NCI-H187 treated with DMSO at 0.1 percent for 48 hours (cell line): ENCODE measurements around the gene GSK3B.

Source experiments
- DNase-seq: peaks from one replicate; lab custom pipeline; 2025; lab: John Stamatoyannopoulos, UW

The GSK3B gene

DNA sequence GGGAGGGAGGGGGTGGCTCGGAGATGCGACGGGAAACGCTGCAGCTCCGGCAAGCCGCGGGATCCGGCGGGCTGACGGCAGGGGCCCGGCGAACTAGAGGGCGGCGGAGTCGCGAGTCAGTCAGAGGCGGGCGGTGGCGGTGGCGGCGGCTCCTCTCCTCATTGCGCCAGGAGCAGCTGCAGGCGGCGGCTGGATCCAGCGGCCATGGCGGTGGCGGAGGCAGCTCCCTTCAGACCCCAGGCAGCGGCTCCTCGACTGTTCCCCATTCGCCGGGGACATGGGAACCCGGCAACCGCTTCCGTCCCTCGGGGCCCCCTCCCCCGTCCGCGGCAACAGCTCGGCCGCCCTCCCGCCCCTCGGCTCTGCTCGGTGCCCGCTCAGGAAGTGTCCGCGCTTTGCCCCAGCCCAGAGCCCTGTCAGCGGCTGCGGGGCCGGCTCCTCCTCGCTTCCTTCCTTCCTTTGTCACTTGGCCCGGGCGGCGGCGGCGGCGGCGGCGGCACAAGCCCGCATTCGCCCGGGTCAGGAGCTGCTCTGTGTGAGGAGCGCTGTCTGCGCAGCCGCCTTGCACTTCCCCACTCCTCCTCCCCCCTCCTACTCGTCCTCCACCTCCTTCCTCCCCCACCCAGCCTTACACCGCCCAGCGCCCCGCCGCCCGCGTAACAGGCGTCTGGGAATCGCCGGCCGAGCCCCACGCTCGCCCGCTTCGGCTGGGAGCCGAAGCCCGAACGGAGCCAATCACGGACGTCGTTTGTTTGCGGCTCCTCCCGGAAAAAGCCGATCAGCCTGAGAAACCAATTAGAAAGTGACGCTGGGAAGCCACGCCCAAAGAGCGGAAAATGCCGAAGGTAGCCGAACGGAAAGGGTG, at the start of gene GSK3B:
Gene GSK3B, minus strand, starts transcription at position 537 of the 865 bp plus-strand sequence. CDS start 1,013 bp downstream, outside the sequence.
- peak; percentile 99 for DNase-seq

DNA sequence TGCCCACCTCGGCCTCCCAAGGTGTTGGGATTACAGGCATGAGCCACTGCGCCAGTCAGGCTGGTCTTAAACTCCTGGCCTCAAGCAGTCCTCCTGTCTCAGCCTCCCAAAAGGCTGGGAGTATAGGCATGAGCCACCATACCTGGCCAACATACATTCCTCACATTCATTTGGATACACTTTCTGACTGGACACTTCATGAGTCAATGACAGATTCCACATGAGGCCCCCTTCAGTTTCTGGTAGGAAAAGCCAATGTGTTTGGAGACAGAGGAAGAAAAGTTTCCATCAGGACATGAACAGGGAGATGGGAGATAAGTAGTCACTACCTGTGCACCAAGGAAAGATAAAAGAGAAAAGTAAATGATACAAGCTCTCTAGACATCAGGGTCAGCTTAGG, 49.4 kb upstream of the GSK3B start:
- DNase-seq: no peak

DNA sequence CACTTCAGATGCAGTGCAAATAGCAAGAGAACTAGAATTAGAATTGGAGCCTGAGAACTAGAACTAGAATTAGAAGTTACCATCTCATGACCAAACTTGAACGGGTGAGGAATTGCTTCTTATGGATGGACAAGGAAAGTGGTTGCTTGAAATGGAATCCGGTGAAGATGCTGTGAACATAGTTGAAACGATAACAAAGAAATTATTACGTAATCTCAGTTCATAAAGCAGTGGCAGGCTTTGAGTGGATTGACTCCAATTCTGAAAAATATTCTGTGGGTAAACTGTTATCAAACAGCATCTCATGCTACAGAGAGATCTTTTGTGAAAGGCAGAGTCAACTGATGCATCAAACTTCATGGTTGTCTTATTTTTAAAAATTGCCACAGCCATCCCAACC, 48.0 kb upstream of the GSK3B start:
- no peak for DNase-seq

DNA sequence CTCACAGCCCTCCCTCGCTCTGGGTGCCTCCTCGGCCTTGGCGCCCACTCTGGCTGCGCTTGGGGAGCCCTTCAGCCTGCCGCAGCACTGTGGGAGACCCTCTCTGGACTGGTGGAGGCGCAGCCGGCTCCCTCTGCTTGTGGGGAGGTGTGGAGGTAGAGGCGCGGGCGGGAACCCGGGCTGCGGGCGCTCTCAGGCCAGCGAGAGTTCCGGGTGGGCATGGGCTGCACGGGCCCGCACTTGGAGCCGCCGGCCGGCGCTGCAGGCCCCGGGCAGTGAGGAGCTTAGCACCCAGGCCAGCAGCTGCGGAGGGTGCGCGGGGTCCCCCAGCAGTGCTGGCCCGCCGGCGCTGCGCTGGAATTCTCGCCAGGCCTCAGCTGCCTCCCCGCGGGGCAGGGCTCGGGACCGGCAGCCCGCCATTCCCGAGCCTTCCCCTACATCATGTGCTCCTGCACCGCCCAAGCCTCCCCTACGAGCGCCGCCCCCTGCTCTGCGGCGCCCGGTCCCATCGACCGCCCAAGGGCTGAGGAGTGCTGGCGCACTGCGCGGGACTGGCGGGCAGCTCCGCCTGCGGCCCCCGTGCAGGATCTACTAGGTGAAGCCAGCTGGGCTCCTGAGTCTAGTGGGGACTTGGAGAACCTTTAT, 46.0 kb upstream of the GSK3B start:
- DNase-seq: no peak

DNA sequence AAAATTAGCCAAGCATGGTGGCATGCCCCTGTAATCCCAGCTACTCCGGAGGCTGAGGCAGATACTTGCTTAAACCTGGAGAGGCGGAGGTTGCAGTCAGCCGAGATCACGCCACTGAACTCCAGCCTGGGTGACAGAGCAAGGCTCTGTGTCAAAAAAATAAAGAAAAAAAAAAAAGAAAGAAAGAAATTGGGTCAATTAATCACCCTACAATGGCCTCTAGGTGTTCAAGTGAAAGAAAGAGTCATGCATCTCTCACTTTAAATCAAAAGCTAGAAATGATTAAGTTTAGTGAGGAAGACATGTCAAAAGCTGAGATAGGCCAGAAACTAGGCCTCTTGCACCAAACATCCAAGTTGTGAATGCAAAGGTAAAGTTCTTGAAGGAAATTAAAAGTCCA, 44.9 kb upstream of the GSK3B start:
- no peak for DNase-seq

DNA sequence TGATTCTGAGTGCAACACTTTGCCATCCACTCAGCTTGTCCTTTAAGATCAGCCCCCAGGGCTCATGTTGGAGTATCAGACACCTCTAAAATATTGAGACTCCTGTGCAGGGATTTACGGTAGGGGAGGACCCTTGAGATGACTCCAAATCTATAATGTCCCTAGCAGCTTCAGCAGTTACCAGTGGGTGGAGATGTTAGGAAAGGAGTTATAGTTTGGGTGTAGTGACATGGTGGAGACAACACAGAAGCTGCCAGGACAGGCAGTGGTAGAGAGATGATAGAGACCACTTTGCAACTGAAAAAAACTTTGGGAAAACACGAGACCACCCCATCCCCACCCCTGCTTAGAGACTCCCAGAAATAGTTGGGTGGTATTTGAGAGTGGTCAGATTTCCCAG, 43.3 kb upstream of the GSK3B start:
- DNase-seq: no peak

DNA sequence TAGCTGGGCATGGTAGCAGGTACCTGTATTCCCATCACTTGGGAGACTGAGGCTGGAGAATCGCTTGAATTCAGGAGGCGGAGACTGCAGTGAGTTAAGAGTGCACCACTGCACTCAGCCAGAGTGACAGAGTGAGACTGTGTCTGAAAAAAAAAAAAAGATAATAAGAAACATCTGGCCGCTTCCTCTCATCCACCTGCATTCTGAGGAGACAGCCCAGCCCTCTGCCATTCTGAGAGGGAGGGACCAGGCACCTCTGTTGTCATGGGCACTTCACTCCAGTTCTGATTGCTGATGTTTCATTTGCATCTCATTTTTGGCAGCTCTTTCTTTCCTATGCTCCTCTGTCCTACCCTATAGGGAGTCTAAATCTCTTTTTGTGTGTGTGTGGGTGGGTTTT, 36.4 kb upstream of the GSK3B start:
- no peak for DNase-seq

DNA sequence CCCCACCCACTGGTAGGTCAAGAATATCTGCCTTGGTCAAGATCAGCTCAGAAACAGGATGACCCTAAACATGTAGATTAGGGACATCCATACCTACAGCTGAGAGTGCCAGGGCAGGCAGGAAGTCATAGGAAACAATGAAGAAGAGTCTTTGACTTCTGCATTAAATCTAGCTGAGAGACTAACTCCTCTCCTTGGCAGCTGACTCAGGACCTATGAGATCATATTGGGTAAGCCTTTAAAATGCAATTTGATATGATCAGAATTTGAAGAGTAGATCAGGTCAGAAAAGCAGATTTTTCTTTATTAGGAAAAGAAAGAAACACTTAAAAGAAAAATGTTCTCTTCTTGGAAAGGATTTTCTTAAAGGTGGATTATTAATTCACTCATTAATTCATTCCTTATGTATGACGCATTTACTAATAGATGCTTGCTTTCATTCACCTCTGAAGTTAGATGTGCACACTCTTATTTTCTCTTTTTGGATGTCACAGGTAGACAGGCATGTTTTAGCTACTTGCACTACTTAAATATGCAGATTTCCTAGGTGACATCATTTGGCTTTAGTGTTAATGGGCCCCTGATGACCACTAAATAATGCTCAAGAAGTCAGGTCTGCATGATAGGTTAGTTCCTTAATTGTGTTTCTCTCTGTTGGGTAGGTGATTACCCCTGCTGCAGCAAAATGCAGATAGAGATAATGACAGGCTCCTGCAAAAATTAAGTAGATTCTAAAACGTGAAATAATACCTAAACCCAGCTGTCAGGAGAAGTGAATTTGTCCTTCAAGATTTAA, 35.7 kb upstream of the GSK3B start:
- DNase-seq: no peak

DNA sequence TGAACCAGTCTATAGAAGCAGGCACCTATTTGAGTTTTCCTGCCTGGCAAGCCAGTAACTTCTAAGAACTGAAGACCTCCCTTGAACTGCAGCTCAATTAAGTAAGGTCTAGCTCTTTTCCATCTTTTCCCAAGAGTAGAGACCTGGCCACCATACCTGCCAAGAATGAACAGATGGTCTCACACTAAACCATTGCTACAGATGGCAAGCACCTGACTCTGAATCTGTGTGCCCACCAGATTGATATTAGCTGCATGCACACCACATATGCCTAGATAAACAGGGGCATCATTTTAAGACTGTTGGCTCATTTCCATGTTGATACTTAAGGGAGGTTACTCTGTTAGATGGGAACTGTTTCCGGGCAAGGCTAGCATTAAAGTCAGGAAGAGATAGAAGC, 34.8 kb upstream of the GSK3B start:
- DNase-seq: no peak

DNA sequence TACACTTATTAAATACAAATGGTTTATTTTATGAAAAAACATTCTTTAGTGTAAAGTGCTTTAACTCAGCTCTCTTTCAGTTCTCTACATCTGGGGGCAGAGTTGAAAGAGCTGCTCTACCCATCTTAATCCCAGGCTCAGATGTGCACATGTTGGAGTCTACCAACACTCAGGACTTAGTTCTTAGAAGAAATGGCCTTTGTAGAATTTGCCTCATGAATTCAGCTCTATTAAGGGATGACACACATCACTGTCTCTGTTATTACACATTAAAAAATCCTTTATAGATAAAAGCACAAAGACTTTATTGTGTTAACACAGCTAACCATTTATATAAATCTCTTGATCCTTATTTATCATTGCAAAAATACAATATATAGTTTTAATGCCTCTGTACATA, 31.7 kb upstream of the GSK3B start:
- DNase-seq: no peak

DNA sequence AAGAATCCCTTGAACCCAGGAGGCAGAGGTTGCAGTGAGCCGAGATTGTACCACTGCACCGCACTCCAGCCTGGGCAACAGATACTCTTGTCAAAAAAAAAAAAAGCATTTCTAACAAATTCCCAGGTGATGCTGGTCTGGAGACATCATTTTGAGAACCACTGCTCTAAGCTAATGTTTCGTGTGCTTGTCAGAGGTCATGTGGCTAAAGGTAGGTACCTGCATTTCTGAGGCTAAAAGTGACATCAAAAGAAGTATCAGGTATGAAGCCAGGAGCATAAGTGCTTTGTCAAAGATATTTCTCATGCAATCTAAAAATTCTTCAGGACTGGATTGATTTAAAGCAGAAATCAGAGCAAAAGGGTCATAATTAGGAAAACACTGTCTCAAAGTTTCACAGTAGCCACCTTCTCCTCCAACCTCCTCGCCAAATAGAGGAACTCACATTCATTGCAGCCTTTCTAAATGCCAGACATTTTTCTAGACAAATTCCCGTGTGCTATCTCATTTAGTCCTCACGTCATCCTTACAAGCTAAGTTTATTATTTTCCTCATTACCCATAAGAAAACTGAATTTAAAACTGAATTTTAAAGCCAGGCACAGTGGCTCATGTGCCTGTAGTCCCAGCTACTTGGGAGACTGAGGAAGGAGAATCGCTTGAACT, 25.7 kb upstream of the GSK3B start:
- no peak for DNase-seq

DNA sequence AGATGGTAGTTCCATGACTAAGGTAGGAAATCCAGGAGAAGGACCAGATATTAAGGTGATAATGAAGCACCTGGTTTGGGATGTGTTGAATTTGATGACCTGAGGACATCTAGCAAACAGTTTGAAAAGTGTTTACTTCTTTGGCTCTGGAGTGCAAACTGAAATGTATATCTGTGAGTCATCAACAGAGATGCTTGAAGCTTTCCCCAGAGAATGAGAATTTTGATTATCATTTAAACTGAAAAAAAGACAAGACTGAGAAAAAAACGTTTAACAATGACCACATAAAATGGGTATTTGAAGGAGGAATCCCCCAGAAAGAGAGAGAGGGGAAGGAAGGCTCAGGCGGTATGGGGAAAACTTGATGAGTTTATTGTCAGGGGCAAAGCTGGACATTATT, 20.7 kb upstream of the GSK3B start:
- DNase-seq: no peak

DNA sequence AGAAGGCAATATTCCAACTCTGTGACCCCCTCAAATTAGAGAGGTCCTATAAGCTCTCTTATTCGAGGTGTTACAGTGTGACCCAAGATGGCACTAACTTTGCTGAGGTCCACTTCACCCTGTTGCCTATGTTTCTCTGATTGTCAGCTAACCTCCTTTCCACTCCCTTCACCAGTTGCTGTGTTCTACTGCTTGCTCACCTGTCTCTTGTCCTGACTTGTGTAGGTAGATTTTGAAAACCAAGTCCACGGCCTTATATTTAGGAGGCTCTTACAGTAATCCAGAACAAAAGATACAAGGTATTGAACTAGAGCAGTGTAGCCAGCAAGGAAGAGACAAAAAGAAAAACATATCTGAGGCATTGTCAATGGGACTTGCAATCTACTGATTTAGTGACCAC, 20.1 kb upstream of the GSK3B start:
- DNase-seq: no peak

DNA sequence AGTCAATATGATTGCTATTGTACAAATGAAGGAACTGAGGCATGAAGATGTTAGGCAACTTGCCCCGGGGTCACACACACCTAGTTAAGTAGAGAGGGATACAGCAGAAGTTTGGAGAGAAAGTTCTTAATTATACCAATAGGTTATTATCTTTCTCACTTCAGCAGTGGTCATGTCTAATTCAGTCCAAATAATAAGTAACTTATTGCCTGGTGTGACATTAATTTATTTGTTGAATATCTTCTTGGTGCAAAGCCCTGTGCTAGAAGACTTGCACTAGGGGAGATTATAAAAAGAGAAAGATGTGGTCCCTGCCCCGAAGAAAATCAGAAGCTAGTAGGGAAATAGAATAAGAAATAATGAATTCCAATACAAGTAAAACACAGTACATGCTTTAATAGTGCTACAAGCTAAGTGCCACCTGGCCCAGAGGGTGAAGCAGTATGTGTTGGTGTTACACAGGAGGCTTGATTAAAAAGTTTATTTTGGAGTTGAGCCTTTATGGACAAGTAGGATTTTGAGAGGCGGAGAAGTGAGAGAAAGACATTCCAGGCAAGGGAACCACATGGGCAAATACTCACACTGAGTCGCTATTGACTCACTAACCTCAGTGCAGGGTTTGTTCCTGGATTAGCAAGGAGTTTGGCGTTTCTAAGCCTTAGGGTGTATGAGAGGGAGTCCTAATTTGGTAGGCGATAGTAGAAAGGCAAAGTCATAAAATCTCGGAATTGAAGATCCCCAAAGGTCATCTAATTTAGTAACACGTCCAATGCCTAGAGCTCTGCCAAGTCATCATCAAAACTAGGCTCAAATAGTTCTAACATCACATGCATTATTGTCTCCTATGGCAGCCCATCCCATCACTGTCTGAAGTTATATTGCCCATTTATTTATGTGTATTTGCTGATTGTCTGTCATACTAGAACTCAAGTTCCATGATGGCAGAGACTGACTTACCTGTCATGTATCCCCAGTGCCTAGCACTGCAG, 19.2 kb upstream of the GSK3B start:
- DNase-seq: no peak

DNA sequence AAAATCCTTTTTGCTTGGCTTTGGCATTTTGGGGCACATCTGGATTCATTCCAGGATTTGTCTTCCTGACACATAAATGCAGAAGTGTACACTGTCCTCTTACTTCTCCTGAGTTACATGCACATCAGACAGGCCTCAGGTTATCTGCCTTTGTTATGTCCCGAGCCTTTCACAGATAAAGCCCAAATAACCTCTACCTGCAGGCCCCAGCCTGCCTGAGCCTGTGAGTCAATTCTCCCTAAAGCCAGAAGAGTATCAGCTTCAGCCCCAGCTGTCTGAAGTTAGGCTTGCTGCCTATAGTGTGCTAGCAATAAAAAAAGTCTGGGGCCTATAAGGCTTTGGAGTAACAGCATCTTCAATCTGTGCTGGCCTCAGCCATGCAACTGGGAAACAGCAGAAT, 17.7 kb upstream of the GSK3B start:
- no peak for DNase-seq

DNA sequence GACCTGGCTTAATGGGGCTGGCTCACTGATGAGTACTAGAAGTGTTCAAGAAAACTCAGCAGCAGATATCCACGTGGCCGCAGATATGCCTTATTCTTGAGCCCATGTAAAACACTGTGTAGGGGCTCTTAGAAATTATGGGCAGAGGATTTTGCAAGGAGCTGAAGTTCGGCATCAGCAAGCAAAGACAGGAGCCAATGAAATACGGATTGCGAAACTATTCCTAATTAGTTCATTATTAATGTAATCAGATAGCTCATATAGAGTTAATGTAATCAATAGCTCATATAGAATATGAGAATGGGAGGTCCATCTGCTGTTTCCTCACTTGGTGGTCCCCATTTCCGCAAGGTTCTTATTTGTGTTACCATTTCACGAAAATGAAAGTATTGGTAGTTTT, 9.0 kb upstream of the GSK3B start:
- DNase-seq: no peak

DNA sequence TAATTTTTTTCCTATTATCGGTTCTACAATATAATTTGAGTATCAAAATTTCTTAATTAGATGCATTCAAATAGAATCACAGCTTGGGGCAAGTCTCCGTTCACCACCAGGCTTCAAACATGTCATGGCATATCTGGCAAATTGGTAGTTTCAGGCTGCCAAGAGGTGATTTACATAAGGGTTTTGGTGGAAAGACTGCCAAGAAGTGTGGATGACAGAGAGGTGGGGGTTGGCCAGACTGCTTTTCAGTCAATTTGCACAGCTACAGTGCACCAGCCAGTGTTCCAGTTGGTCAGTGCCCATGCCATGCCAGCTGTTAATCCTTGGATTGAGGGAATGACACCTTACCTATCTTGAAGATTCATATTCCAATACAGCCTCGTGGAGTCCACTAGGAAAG, 8.4 kb upstream of the GSK3B start:
- no peak for DNase-seq

DNA sequence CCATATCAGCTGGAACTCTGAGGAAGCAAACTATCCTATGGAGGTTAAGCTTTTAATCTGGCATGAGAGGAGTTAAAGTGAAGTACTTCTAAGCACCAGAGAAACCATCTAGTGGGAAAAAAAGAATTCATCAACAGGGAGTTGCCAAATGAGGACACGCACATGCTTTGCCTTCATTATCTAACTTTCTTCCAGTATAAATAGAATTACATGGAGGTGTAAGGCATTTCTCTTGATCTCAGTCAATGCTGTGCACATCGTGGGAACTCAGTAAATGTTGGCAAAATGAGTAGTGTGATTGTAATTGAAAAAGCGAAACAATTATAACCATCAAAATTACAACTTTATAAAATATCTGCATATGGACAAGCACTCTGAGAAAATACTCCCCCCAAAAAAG, 8.0 kb upstream of the GSK3B start:
- DNase-seq: no peak

DNA sequence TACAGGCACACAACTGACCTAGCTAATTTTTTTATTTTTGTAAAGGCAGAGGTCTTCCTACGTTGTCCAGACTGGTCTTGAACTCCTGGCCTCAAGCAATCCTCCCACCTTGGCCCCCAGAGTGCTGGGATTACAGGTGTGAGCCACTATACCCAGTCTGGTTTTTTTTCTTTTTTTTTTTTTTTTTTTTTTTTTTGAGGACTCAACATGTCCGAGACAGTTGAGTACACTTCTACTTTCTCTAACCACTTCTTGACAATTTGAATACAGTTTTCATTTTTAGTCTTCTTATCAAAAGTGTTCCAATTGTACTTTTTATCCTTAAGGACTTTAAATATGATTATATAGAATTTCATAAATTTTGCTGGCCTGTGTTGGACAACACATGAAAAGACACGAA, 7.4 kb upstream of the GSK3B start:
- no peak for DNase-seq

DNA sequence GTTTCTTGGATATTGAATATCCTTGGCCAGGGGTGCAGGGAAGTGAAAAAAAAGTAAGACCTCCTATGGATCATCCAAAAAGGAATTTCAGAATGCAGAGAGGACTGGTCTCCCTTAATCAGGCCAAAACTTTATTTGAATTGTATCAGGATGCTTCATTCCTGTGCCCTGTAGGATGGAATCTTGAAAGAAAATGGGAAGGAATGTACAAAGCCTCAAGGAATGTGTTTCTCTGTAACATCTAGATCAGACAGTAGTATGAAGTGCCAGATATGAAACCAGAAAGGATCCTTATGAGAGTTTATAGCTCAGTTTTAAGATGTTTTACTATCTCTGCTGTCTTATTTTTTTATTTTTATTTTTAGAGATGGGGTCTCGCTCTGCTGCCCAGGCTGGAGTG, 6.5 kb upstream of the GSK3B start:
- no peak for DNase-seq

DNA sequence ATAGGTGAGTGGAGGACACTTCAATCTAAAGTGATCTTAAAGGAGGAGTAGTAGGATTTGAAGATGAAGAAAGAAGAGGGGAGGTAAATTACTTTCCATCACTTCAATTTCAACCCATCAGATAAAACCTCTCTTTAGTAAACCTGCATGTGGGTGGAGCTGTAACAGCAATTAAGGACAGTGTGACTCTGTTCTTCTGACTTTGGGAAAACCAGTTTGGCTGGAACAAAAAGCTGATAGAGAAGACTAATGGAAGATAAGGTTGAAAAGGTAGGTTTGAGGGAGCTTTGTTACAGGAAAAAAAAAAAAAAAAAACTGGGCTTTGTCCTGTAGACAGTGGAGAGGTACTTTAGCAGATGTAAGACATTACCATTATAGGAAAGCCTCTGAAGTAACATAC, 4.5 kb upstream of the GSK3B start:
- DNase-seq: no peak
